HFFc6 (cell line): ENCODE data around the gene PDE6B. TPM values are rescaled to one million over a fixed set of nuclear protein-coding genes. Genes with fewer than 3 reads are reported as not detected.

Experiments used
- DNase-seq: peaks from one replicate; pipeline ENCODE4 v3.0.0-alpha.2; 2018
- H3K27ac Mint-ChIP-seq: 2 replicates; pipeline ENCODE4 v1.8.0; 2020; ENCODE audit warnings: mild to moderate bottlenecking, mixed read lengths
- H3K27me3 Mint-ChIP-seq: 2 replicates; pipeline ENCODE4 v1.8.0; 2021; ENCODE audit warnings: mild to moderate bottlenecking, moderate library complexity, mixed read lengths; ENCODE audit not compliant: insufficient read depth
- H3K36me3 Mint-ChIP-seq: 2 replicates; pipeline ENCODE4 v1.8.0; 2021; ENCODE audit warnings: low read depth, mixed read lengths
- H3K4me1 Mint-ChIP-seq: 2 replicates; pipeline ENCODE4 v1.8.0; 2020; ENCODE audit warnings: low read depth, mixed read lengths
- H3K4me3 Mint-ChIP-seq: 2 replicates; pipeline ENCODE4 v1.8.0; 2020; ENCODE audit warnings: mild to moderate bottlenecking, moderate library complexity, mixed read lengths
- H3K9me3 Mint-ChIP-seq: 2 replicates; pipeline ENCODE4 v1.8.0; 2020; ENCODE audit warnings: mild to moderate bottlenecking, mixed read lengths
- CTCF ChIP-seq: fragments of 200-600 bp; sonication (generic); IDR thresholded peaks from 2 replicates; pipeline ENCODE4 v1.5.0; 2021; ENCODE audit warnings: antibody characterized with exemption, mild to moderate bottlenecking
- total RNA-seq, 6 experiments: library from RNA; stranded (reverse); fragmentation: NEBNext Ultra II Directional; extraction: Animal tissue kit (Norgen Biotek cat#: 25700); gene quantifications; 2 replicates in 1 of 6; 3 replicates in 5 of 6; pipeline ENCODE4 v1.2.3, GENCODE V29; 2021

The PDE6B gene
- total RNA-seq, 6 experiments from 2014 or later, result not detected

GRCh38 chr4:718460-718859 is 93.1 kb downstream of the PDE6B start:
- Mint-ChIP-seq H3K27me3 (peaks cover 5% of the 10 kb centered on the region), H3K4me1 (peaks cover 5% of the 10 kb centered on the region; the same call in 1 of the 2 replicates), H3K9me3 (peaks cover 36% of the 10 kb centered on the region), H3K4me3 (no peak overlapping the region), H3K36me3 (peaks cover 48% of the 10 kb centered on the region), H3K27ac (no peak overlapping the region)
- no peak for TF ChIP-seq CTCF
- DNase-seq, result no peak

Other genes starting within 250 kb of the PDE6B start
- gene ZNF721, start 126.4 kb upstream of the PDE6B start, total RNA-seq, result 10 to 100 TPM; 15.2 to 18.5 (median 16.5) TPM
- 10 to 100 TPM; 46.3 to 56.0 (median 52.0) TPM for gene PIGG, start 126.4 kb upstream of the PDE6B start, total RNA-seq
- not detected for gene TMEM271, start 49.3 kb upstream of the PDE6B start, total RNA-seq
- gene ATP5ME, start 48.7 kb downstream of the PDE6B start, total RNA-seq, result 100 to 1,000 TPM; 181 to 374 (median 290) TPM
- 10 to 100 TPM; 14.2 to 23.0 (median 18.8) TPM for gene MYL5, start 49.0 kb downstream of the PDE6B start, total RNA-seq
- under 1 TPM in 5 of 6 experiments, not detected in 1; 0.13 to 0.62 (median 0.21) TPM for gene SLC49A3, start 63.6 kb downstream of the PDE6B start, total RNA-seq
- 10 to 100 TPM; 28.5 to 34.5 (median 30.2) TPM for gene PCGF3, start 80.3 kb downstream of the PDE6B start, total RNA-seq
- gene CPLX1, start 200.6 kb downstream of the PDE6B start, total RNA-seq, result under 1 TPM in 5 of 6 experiments, not detected in 1; 0.12 to 0.32 (median 0.20) TPM